Heart left ventricle (tissue), 13 donors: ENCODE results near the gene EP400.
"Not testable (repeated sequence)": the region's sequence is repeated elsewhere in the genome, so short reads cannot be mapped to it uniquely, and the experiment has no call there.

Experiments
- POLR2A ChIP-seq, 2 donors: fragments of 450-650 bp; IDR thresholded peaks; one replicate each; pipeline ENCODE4 v1.6.1; 2017; ENCODE audit warnings: antibody characterized with exemption in 2 of 2, mild to moderate bottlenecking in 2 of 2, moderate library complexity in 2 of 2
- TF ChIP-seq, protein P1 (sequence below), 12 donors: fragments of 200-600 bp; sonication (generic) in 4 of 12; IDR thresholded peaks; one replicate each; pipeline versions ENCODE4 v1.5.0 to v1.8.0; 2018 to 2022; ENCODE audit warnings: antibody characterized with exemption in 12 of 12, mild to moderate bottlenecking in 5 of 12
- donor health status: ischemic (EF 13 %, LVEDD 7.1; RV severe dilation, severe dysfunction).
- donor health status: DM: no; HTN: yes; CAD: no.
- donor health status: DM: no; HTN: no; CAD: no.
- donor health status: ischemic (EF 25% LVEDD 6.9; RV normal size, moderate dysfunction).
- donor health status: ischemic (EF 25% LVEDD 5.7; RV mildly dilated, moderate dysfunction).
- donor health status: ischemic (EF 35%, LVEDD 5.7; RV mildly dilated, moderate dysfunction).
- donor health status: nonischemic (EF 11% LVEDD 7.7; RV severe dilation, severe dysfunction).
- donor health status: DM: yes; HTN: yes; CAD: no.
- donor health status: PGD.
- donor health status: ischemic (EF 29% LVEDD 5.4; RV normal size, mild dysfunction).
- donor health status: nonischemic (EF 23%, LVEDD 6.1; RV moderate dilation, normal function).

- TF ChIP-seq POLR2A (IDR thresholded peaks at IDR 0.05), result not testable (repeated sequence)
- TF ChIP-seq, protein P1, sequence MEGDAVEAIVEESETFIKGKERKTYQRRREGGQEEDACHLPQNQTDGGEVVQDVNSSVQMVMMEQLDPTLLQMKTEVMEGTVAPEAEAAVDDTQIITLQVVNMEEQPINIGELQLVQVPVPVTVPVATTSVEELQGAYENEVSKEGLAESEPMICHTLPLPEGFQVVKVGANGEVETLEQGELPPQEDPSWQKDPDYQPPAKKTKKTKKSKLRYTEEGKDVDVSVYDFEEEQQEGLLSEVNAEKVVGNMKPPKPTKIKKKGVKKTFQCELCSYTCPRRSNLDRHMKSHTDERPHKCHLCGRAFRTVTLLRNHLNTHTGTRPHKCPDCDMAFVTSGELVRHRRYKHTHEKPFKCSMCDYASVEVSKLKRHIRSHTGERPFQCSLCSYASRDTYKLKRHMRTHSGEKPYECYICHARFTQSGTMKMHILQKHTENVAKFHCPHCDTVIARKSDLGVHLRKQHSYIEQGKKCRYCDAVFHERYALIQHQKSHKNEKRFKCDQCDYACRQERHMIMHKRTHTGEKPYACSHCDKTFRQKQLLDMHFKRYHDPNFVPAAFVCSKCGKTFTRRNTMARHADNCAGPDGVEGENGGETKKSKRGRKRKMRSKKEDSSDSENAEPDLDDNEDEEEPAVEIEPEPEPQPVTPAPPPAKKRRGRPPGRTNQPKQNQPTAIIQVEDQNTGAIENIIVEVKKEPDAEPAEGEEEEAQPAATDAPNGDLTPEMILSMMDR (IDR thresholded peaks at IDR 0.05), result not testable (repeated sequence)
These were observed 11.0 kb downstream of the EP400 start for GRCh38 chr12:131960590-131961325.
